A673 (cell line): Measurements from ENCODE around the gene POU2AF1.

Experiments used
- EZH2 ChIP-seq: fragments of 200-600 bp; sonication (generic); IDR thresholded peaks from 2 replicates; pipeline ENCODE4 v1.6.1; 2017; ENCODE audit warnings: borderline replicate concordance, low read depth, mild to moderate bottlenecking, mixed read lengths, antibody characterized with exemption, low read length; ENCODE audit not compliant: poor library complexity, severe bottlenecking
- TF ChIP-seq, protein P1 (sequence below): fragments of 300-800, 200-600 bp; sonication (generic); conservative IDR thresholded peaks from 2 replicates; pipeline ENCODE4 v1.5.1; 2017; ENCODE audit warnings: low read depth, mild to moderate bottlenecking, antibody characterized with exemption, low read length, moderate library complexity, mixed read lengths

DNA sequence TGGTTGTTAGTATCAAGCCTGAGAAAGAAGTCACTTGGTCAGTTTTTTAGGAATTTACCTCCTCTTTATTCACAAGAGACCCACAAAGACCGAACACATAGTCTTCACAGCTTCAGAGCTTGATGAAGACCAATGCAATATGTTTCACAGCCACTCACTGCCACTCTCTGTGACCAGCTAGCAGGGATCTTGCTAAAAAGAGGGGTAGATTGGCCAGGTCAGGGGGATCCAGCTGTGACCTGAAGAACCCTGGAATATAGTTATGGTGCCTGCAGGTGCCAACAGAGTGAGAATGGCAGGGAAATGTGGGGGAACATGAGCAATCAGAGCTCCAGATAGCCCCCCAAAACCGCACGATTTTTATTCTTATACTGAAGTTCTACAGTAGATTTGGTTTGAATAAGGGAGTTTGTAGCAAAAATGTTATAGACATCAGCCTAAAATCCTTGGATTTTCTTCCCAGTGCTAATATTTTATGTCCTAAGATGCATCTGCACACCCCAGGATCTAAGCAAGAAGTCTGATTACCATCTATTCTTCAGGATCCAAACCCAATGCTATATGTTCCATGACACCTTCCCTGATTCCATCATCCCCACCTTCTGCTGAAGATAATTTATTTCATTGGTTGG, 8.7 kb downstream of the POU2AF1 start:
- TF ChIP-seq, protein P1, sequence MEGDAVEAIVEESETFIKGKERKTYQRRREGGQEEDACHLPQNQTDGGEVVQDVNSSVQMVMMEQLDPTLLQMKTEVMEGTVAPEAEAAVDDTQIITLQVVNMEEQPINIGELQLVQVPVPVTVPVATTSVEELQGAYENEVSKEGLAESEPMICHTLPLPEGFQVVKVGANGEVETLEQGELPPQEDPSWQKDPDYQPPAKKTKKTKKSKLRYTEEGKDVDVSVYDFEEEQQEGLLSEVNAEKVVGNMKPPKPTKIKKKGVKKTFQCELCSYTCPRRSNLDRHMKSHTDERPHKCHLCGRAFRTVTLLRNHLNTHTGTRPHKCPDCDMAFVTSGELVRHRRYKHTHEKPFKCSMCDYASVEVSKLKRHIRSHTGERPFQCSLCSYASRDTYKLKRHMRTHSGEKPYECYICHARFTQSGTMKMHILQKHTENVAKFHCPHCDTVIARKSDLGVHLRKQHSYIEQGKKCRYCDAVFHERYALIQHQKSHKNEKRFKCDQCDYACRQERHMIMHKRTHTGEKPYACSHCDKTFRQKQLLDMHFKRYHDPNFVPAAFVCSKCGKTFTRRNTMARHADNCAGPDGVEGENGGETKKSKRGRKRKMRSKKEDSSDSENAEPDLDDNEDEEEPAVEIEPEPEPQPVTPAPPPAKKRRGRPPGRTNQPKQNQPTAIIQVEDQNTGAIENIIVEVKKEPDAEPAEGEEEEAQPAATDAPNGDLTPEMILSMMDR, result no peak
- no peak for TF ChIP-seq EZH2
